ENCODE data around the gene SPAG17. TPM values are rescaled to one million over a fixed set of nuclear protein-coding genes. Genes with fewer than 3 reads are reported as not detected.
A peak's percentile ranks its signal among the peaks of the same experiment; 100 is the strongest.

The SPAG17 gene
- total and polyA plus RNA-seq, 2 donors (not counting 1 experiment from before 2014, with no cell fraction given) = 0.01 to 0.33 TPM

- Histone ChIP-seq H2AFZ (ENCODE audit: low read length) (no peak overlapping the region), H3K9ac (ENCODE audit: insufficient read depth, low read length) (no peak overlapping the region), H3K9me3 (ENCODE audit: control insufficient read depth, insufficient read depth, low read depth, low read length) (no peaks in the 10 kb centered on the region), H3K27ac (ENCODE audit: insufficient read depth, low read length) (no peak overlapping the region), H3K79me2 (ENCODE audit: control insufficient read depth, insufficient read depth, low read length) (peaks cover 49% of the 10 kb centered on the region), H3K4me2 (ENCODE audit: extremely low read depth, insufficient read depth, low read length) (no peak overlapping the region), H3K36me3 (ENCODE audit: control insufficient read depth, insufficient read depth, low read length) (peaks cover 2% of the 10 kb centered on the region), H4K20me1 (ENCODE audit: control insufficient read depth, extremely low read depth, insufficient read depth, low read length) (no peaks in the 10 kb centered on the region), H3K27me3 (ENCODE audit: control insufficient read depth, insufficient read depth, low read length) (no peaks in the 10 kb centered on the region), H3K4me1 (ENCODE audit: control insufficient read depth, extremely low read depth, insufficient read depth, low read length) (no peaks in the 10 kb centered on the region), H3K4me3 (replicated peaks in 1 of 4; ENCODE audit: control extremely low read depth in 1 of 4, insufficient read depth in 1 of 4, low read depth in 3 of 4, low read length in 4 of 4) (no peak overlapping the region)
- no peak for DNase-seq (ENCODE audit: low read depth in 2 of 2)
- TF ChIP-seq CTCF (conservative IDR thresholded peaks at IDR 0.05 in 1 of 2, IDR thresholded peaks at IDR 0.05 in 1 of 2; ENCODE audit: low read depth in 1 of 2, low read length in 2 of 2) = no peak
- no peak for TF ChIP-seq EZH2 (IDR thresholded peaks at IDR 0.05; ENCODE audit: low read length, missing control alignments)
These were observed 252.5 kb downstream of the SPAG17 start for GRCh38 chr1:117932576-117932975.

DNA sequence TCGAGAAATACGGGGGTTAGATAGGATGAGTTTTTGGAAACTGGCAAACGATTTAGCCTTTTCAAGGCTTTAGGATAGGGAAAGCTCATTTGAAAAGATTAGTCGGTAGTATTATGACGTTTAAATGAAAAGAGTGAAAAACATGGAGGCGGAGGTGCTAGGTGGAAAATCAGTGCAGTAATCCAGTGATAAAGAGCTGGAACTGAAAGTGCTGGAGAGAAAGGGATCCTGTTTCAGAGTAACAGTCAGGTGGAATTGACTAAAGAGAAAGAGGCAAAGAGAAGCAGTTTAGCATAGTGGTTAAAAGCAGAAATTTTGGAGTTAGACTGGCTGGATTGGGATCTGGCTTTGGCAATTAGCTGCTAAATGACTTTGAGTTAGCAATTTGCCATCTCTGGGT lies 254.5 kb downstream of the SPAG17 start:
- H2AFZ ChIP-seq (ENCODE audit: low read length) = peak overlapping the region; percentile 81
- no peaks in the 10 kb centered on the region for H3K9me3 ChIP-seq (ENCODE audit: control insufficient read depth, insufficient read depth, low read depth, low read length)
- peaks cover 2% of the 10 kb centered on the region for H3K36me3 ChIP-seq (ENCODE audit: control insufficient read depth, insufficient read depth, low read length)
- no peaks in the 10 kb centered on the region for H4K20me1 ChIP-seq (ENCODE audit: control insufficient read depth, extremely low read depth, insufficient read depth, low read length)
- H3K27me3 ChIP-seq (ENCODE audit: control insufficient read depth, insufficient read depth, low read length) = no peaks in the 10 kb centered on the region
- peak overlapping the region; percentile 43 for H3K9ac ChIP-seq (ENCODE audit: insufficient read depth, low read length)
- H3K79me2 ChIP-seq (ENCODE audit: control insufficient read depth, insufficient read depth, low read length) = peaks cover 67% of the 10 kb centered on the region
- H3K4me3 ChIP-seq (replicated peaks in 1 of 4; ENCODE audit: control extremely low read depth in 1 of 4, insufficient read depth in 1 of 4, low read depth in 3 of 4, low read length in 4 of 4) = peak overlapping the region; percentile 84 to 94 (median 90)
- TF ChIP-seq CTCF (conservative IDR thresholded peaks at IDR 0.05 in 1 of 2, IDR thresholded peaks at IDR 0.05 in 1 of 2; ENCODE audit: low read depth in 1 of 2, low read length in 2 of 2) (no peak), EZH2 (IDR thresholded peaks at IDR 0.05; ENCODE audit: low read length, missing control alignments) (no peak)
- no peaks in the 10 kb centered on the region for H3K4me1 ChIP-seq (ENCODE audit: control insufficient read depth, extremely low read depth, insufficient read depth, low read length)
- H3K4me2 ChIP-seq (ENCODE audit: extremely low read depth, insufficient read depth, low read length) = peak overlapping the region; percentile 94
- H3K27ac ChIP-seq (ENCODE audit: insufficient read depth, low read length) = peak overlapping the region; percentile 81
- DNase-seq (ENCODE audit: low read depth in 2 of 2) = peak; percentile 2 to 4

GRCh38 chr1:117930173-117930447 lies 254.9 kb downstream of the SPAG17 start:
- Histone ChIP-seq H3K4me1 (ENCODE audit: control insufficient read depth, extremely low read depth, insufficient read depth, low read length) (no peaks in the 10 kb centered on the region), H3K36me3 (ENCODE audit: control insufficient read depth, insufficient read depth, low read length) (peaks cover 2% of the 10 kb centered on the region), H3K9me3 (ENCODE audit: control insufficient read depth, insufficient read depth, low read depth, low read length) (no peaks in the 10 kb centered on the region), H3K79me2 (ENCODE audit: control insufficient read depth, insufficient read depth, low read length) (peaks cover 68% of the 10 kb centered on the region), H3K27ac (ENCODE audit: insufficient read depth, low read length) (peak overlapping the region; percentile 81), H3K9ac (ENCODE audit: insufficient read depth, low read length) (peak overlapping the region; percentile 70), H3K27me3 (ENCODE audit: control insufficient read depth, insufficient read depth, low read length) (no peaks in the 10 kb centered on the region), H4K20me1 (ENCODE audit: control insufficient read depth, extremely low read depth, insufficient read depth, low read length) (no peaks in the 10 kb centered on the region), H3K4me3 (replicated peaks in 1 of 4; ENCODE audit: control extremely low read depth in 1 of 4, insufficient read depth in 1 of 4, low read depth in 3 of 4, low read length in 4 of 4) (peak overlapping the region; percentile 84 to 94 (median 90)), H3K4me2 (ENCODE audit: extremely low read depth, insufficient read depth, low read length) (peak overlapping the region; percentile 94), H2AFZ (ENCODE audit: low read length) (peak overlapping the region; percentile 81)
- no peak for DNase-seq (ENCODE audit: low read depth in 2 of 2)
- no peak for TF ChIP-seq EZH2 (IDR thresholded peaks at IDR 0.05; ENCODE audit: low read length, missing control alignments)
- TF ChIP-seq CTCF (conservative IDR thresholded peaks at IDR 0.05 in 1 of 2, IDR thresholded peaks at IDR 0.05 in 1 of 2; ENCODE audit: low read depth in 1 of 2, low read length in 2 of 2) = no peak
